Measurements from ENCODE around the gene CMTM7. TPM values are rescaled to one million over a fixed set of nuclear protein-coding genes. Genes with fewer than 3 reads are reported as not detected.
A peak's percentile ranks its signal among the peaks of the same experiment; 100 is the strongest.

Gene CMTM7
- total RNA-seq, 1 donor from 2014 or later: 95.5 TPM

- Mint-ChIP-seq H3K4me3 (ENCODE audit: unreplicated experiment) (no peak overlapping the region), H3K4me1 (ENCODE audit: low read depth, unreplicated experiment) (peaks cover 15% of the 10 kb centered on the region), H3K27ac (ENCODE audit: unreplicated experiment) (no peak overlapping the region), H3K36me3 (ENCODE audit: unreplicated experiment) (no peaks in the 10 kb centered on the region), H3K27me3 (ENCODE audit: unreplicated experiment) (no peaks in the 10 kb centered on the region), H3K9me3 (ENCODE audit: unreplicated experiment) (peaks cover 3% of the 10 kb centered on the region)
- TF ChIP-seq CTCF (IDR thresholded peaks at IDR 0.05; ENCODE audit: partially characterized antibody, unreplicated experiment): no peak
- DNase-seq: no peak
Observed at GRCh38 chr3:32366638-32367397, 24.8 kb upstream of the CMTM7 start.

- no peaks in the 10 kb centered on the region for H3K36me3 Mint-ChIP-seq (ENCODE audit: unreplicated experiment)
- no peak overlapping the region for H3K27ac Mint-ChIP-seq (ENCODE audit: unreplicated experiment)
- H3K4me1 Mint-ChIP-seq (ENCODE audit: low read depth, unreplicated experiment): peaks cover 18% of the 10 kb centered on the region
- peaks cover 3% of the 10 kb centered on the region for H3K9me3 Mint-ChIP-seq (ENCODE audit: unreplicated experiment)
- DNase-seq: no peak
- no peak for TF ChIP-seq CTCF (IDR thresholded peaks at IDR 0.05; ENCODE audit: partially characterized antibody, unreplicated experiment)
- no peak overlapping the region for H3K4me3 Mint-ChIP-seq (ENCODE audit: unreplicated experiment)
- no peaks in the 10 kb centered on the region for H3K27me3 Mint-ChIP-seq (ENCODE audit: unreplicated experiment)
Observed at GRCh38 chr3:32367442-32367841, 24.2 kb upstream of the CMTM7 start.

GRCh38 chr3:32371461-32372212 is 20.0 kb upstream of the CMTM7 start:
- H3K4me3 Mint-ChIP-seq (ENCODE audit: unreplicated experiment): no peak overlapping the region
- no peak for TF ChIP-seq CTCF (IDR thresholded peaks at IDR 0.05; ENCODE audit: partially characterized antibody, unreplicated experiment)
- H3K27ac Mint-ChIP-seq (ENCODE audit: unreplicated experiment): no peak overlapping the region
- H3K9me3 Mint-ChIP-seq (ENCODE audit: unreplicated experiment): peaks cover 4% of the 10 kb centered on the region
- H3K36me3 Mint-ChIP-seq (ENCODE audit: unreplicated experiment): no peaks in the 10 kb centered on the region
- no peak for DNase-seq
- H3K27me3 Mint-ChIP-seq (ENCODE audit: unreplicated experiment): peaks cover 6% of the 10 kb centered on the region
- peaks cover 35% of the 10 kb centered on the region for H3K4me1 Mint-ChIP-seq (ENCODE audit: low read depth, unreplicated experiment)

GRCh38 chr3:32372213-32372490 is 19.5 kb upstream of the CMTM7 start:
- Mint-ChIP-seq H3K9me3 (ENCODE audit: unreplicated experiment) (peaks cover 4% of the 10 kb centered on the region), H3K4me3 (ENCODE audit: unreplicated experiment) (no peak overlapping the region), H3K27ac (ENCODE audit: unreplicated experiment) (no peak overlapping the region), H3K36me3 (ENCODE audit: unreplicated experiment) (no peaks in the 10 kb centered on the region), H3K4me1 (ENCODE audit: low read depth, unreplicated experiment) (peaks cover 32% of the 10 kb centered on the region), H3K27me3 (ENCODE audit: unreplicated experiment) (peaks cover 6% of the 10 kb centered on the region)
- no peak for DNase-seq
- TF ChIP-seq CTCF (IDR thresholded peaks at IDR 0.05; ENCODE audit: partially characterized antibody, unreplicated experiment): no peak

- H3K9me3 Mint-ChIP-seq (ENCODE audit: unreplicated experiment): peaks cover 4% of the 10 kb centered on the region
- TF ChIP-seq CTCF (IDR thresholded peaks at IDR 0.05; ENCODE audit: partially characterized antibody, unreplicated experiment): no peak
- H3K4me3 Mint-ChIP-seq (ENCODE audit: unreplicated experiment): no peak overlapping the region
- H3K36me3 Mint-ChIP-seq (ENCODE audit: unreplicated experiment): no peaks in the 10 kb centered on the region
- DNase-seq: no peak
- H3K27ac Mint-ChIP-seq (ENCODE audit: unreplicated experiment): peak overlapping the region; percentile 48
- peaks cover 6% of the 10 kb centered on the region for H3K27me3 Mint-ChIP-seq (ENCODE audit: unreplicated experiment)
- peaks cover 24% of the 10 kb centered on the region for H3K4me1 Mint-ChIP-seq (ENCODE audit: low read depth, unreplicated experiment)
Observed at GRCh38 chr3:32373276-32373675, 18.4 kb upstream of the CMTM7 start.
